CD4-positive, alpha-beta T cell treated with Interleukin-15 for 1 hour (primary cell): ENCODE measurements around the gene MLEC.

Experiments used
- DNase-seq: peaks from one replicate; pipeline ENCODE4 v3.0.0-alpha.2; 2020

Gene MLEC

DNA sequence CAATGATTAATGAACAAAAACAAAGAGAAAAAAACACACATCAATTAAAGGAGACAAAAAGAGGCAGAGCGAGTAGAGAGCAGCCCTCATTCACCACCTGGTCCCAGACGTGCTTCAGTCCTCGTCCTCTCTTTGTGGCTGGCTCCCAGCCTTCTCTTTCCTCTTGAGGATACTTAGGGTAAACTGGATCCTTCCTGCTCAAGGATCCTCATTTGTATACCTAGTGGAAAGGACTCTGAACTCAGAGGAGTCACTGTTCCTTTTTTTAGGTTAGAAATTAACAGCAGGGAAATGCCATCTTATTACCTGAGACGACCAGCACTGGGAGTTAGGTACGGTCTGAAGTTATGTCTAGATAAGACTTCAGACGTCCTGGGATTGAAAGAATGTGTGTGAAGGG is 9.7 kb downstream of the MLEC start:
- DNase-seq, result no peak

DNA sequence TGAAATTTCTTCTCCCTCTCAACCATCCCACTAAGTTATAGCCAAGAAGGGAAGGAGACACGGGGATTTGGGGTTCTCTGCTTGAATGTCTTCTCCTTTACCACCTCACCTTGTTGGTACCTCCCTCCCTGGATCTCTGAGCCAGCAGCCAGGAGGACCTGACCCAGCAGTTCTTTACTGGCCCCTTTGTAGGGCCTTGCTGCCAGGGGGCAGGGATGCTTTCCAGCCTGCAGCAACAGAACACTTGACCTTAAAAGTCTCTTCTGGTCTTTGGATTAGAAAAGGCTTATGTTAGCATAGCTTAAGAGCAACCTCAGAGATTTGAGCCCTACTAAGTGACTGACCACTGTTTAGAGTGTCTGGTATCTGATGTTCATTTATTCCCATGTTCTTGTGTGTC is 10.4 kb downstream of the MLEC start:
- DNase-seq, result no peak

DNA sequence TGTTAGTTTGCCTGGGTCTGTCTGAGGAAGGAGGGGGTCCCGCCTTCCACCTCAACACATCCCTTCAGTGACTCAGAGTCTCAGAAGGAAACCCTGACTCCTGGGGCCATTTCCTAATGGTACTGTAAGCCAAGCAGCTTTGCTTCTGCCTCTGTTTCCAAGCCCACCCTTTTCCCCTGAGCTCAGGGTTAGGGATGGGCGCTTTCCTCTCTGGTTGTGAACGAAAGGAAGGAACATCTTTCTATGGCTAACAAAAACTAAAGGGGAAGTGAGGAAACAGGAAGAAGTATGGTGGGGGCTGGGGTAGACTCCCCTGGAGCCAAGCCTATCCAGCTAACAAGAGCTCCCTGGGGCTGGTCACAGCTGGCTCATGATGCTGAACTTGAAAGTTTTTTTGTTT is 11.7 kb downstream of the MLEC start:
- DNase-seq, result no peak

DNA sequence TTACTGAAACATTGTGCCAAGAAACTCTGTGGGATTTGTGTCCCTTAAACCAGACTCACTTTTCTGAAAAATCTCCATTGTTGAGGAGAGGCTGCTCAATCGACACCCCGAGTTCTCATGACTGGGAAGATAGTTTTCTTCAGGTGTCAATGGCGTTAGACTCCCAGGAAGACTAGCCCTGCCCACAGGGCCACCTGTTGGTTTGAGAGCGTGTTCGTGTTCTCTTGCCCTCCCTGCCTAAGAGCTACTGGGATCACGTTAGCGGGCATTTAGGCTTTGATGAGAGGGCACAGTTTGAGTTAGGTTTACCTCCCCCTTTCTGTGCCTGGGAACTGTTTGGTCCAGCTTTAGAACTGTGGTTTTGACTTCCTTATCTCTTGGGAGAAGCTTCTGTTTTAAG is 12.6 kb downstream of the MLEC start:
- no peak for DNase-seq

DNA sequence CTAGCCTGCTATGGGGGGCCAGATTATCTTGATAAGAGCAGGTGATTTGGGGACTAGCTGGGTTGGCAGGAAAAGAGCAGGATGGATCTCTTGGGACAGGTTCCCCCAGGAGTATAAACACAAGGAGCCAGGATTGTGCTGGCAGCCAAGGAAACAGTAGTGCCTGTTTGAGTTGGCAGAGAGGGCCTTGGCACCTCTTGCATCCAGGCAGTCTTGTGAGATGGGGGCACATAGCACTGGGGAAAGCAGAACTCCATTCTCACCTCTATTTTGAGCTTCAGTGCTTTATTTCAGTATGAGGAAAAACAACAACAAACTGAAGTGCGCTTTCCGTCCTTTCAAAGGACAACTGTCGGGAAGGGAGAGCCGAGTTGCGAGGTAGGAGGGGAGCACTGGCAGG is 13.9 kb downstream of the MLEC start:
- DNase-seq, result no peak

DNA sequence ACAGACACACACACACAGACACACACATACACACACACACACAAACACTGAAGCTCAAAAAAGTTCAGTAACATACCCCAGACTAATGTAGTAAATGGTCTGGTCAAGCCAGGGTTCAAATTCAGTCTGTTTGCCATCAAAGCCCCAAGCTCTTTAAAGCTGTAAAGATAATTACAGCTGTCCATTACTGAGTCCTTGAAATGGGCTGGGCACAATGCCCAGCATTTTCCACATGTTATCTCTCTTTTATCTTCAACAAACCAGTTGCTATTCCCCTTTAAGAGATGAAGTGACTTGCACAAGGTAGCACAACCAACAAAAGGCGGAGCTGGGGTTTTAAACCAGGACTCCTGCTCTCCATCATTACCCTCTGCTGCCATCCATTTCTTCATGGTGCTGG is 15.7 kb downstream of the MLEC start:
- no peak for DNase-seq

DNA sequence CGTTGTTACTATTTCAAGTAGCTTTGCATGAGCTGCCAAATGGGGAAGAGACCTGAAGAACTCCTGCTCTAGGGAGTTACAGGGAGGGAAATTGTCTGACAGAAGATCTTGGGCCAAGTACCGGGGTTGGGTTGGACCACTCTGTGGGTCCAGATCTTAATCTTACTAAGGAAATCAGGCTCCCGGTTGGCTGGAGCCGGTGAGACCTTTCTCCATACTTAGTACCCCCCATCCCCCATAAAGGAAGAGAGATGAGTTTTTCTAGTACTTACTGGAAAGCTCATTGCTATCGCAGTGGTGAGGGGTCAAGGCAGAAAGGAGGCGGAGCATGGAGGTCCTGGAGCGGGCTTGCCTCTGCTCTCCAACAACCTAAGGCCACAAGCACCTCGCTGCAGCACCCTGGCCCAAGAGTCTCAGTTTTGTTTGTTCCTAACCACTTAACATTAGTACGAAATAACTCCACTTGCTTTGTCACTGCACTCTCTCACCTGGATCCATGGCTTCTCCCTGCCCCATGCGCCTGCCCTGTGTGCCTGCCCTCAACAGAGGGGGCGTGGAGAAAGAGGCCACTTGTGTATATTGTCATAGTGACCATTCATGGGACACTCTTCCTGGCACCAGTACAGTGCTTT is 16.5 kb downstream of the MLEC start:
- DNase-seq, result no peak

DNA sequence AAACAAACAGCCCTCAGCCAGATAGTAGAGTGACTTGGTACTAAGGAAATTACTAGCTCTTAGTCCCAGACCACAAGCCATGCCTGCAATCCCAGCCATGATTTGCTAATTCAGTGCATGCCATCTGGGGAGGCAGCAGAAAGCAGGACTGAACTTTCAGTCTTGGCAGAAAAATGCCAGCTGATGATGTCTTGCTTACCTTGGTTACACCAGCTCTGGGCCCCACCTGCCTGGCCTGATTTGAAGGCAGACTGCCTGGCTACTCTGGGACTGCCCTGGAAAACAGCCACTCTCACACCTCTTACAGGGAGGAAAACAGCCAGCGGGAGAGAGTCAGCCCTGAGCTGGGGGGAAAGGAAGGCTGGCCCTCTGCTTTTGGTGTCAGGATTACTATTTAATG is 18.7 kb downstream of the MLEC start:
- DNase-seq, result no peak

DNA sequence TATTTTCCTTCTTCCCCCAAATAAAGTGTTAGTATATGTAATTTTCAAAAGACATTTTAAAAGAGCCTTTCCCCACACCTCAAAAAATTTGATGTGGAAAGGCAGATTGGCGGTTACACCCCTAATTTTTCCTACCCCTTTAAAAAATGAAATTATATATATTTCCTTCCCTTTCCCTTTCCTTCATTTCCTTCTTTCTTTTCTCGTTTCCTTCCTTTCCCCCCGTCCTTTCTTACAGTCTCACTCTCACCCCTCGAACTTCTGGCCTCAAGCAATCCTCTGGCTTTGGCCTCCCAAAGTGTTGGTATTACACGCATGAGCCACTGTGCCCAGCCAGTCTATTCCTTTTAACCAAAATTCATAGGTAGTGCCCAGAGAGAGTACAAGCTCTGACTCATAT is 19.1 kb downstream of the MLEC start:
- DNase-seq, result no peak

DNA sequence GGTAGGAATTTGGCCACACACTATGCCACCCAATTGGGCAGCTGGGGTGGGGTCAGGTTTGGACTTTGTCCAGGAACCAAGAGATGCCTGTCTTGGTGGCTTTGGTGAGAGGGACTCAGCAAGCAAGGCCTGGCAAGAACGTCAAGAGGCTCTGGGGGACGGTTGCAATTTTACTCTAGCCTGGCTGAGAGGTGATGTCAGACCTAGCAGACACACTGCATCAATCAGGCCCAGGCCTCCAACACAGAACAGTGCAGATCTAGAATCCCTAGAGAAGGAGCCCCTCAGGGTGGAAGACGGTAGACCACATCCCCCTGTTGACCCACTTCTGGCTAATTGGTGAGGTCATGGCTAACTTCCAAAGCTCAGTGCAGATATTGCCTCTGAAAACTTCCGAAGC is 21.7 kb downstream of the MLEC start:
- DNase-seq, result no peak

DNA sequence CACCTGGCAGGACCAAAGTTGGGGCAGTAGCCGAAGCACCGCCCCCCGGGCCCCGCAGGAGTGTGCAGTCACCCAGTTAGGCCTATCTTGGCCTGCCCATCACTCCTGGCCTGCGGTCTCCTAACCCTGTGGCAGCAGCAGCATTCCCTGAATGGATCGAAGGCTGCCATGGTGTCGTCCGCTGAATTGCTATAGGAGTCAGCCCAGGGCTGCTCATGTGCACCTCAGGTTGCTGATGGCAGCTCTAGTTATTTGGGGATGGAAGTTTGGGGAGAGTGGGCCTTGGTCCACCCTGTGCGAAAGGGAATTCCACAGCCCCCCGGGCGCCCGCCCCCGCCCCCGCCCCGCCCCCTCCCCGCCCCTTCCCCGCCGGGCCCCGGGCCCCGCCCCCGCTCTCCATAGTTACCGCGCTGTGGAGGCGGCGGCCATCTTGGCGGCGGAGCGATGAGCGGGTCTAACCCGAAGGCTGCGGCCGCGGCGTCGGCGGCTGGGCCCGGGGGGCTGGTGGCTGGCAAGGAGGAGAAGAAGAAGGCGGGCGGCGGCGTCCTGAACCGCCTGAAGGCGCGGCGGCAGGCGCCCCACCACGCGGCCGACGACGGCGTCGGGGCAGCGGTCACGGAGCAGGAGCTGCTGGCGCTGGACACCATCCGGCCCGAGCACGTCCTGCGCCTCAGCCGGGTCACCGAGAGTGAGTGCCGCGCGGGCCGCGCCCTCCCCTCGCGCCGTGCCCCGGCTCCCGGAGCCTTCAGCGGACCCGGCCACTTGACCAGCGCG is 23.3 kb downstream of the MLEC start, which contains the start of gene UNC119B:
Gene UNC119B, plus strand, starts transcription at position 428 of the 774 bp plus-strand sequence. Its CDS starts 17 bp downstream, at position 445.
- peak; percentile 70 for DNase-seq

DNA sequence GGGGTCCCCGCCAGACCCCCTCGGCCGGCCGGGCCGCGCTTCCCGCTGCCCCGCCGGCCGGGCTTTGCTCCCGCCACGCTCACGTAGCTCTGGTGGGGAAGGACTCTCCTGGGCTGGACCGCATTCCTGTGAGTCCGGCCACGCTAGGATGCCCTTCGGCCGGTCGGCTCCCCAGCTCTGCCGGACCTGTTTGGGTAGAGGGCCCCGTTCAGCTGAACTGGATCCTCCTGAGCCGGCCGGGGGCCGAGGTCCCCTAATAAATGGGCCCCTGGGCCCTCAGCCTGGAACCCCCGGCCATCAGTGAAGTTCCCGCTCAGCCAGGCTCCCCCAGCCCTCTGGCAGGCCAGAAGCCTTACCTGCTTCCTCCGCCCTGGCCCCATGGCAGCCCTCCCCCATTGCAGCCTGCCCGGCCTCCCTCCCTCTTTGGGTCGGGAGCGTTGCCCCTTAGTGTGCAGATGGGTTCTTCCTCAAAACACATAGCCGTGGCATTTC is 23.9 kb downstream of the MLEC start:
- DNase-seq, result no peak

DNA sequence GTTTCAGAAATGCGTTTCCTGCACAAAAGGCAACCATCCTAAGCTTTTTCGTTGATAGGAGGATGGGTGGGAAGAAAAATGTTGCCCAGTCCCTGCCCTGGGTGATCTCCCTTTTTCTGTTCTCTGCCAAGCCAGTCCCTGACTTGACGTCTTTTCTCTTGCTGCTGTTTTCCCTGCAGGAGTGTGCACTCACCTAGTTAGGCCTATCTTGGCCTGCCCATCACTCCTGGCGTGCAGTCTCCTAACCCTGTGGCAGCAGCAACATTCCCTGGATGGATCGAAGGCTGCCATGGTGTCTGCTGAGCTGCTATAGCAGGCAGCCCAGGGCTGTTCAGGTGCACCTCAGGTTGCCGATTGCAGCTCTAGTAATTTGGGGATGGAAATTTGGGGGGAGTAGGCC is 24.5 kb downstream of the MLEC start:
- no peak for DNase-seq

DNA sequence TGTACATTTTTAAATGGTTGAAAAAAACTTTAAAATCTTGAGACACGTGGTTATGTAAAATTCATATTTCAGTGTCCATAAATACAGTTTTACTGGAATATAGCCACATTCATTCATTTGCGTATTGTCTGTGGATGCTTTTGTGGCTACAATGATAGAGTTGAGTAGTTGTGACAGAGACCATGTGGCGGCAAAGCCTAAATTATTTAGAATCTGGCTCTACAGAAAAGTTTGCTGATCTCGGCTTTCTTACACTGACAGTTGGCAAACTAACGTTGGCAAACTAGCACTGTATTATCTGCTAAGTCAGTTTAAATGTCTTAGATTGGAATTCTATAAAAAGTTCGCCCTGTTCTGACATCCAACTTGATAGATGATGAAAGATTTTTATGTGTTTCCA is 25.7 kb downstream of the MLEC start:
- DNase-seq, result no peak

DNA sequence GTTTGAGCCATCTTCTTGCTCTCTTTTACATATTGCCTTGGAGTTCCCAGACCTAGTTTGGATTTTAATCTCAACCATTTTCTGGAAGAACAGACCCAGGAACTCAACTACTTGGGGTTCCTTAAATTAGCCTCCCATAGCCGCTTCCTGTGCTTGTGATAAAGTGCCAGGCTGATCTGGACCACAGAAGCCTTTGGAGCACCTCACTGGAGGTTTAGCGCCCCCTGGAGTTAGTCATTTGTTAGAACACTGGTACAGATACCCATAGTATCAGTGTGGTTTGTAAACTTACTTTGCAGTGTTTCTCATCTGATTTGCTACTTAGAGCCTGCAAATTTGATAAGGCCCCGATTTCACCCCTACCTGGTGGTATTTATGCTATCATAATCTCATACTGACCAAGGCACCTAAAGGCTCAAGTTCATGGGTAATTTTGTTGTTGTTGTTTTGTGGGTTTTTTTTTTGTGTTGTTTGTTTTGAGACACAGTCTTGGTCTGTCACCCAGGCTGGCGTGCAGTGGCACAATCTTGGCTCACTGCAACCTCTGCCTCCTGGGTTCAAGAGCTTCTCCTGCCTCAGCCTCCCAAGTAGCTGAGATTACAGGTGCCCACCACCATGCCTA is 27.0 kb downstream of the MLEC start:
- peak; percentile 72 for DNase-seq

DNA sequence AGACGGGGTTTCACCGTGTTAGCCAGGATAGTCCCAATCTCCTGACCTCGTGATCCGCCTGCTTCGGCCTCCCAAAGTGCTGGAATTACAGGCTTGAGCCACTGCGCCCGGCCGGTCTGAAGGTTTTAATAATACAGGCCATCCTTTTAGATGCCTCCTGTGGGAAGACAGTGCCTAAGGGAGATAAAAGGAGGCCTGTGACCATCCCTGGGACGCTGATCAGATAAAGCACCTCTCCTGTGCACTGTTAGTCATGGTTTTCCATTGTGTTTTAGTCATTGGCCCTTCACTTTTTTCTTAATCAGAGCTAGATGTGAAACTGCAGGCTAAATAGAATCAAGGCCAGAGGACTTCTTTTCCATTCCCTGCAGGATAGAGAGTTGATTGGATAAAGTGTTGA is 31.1 kb downstream of the MLEC start:
- DNase-seq, result no peak

DNA sequence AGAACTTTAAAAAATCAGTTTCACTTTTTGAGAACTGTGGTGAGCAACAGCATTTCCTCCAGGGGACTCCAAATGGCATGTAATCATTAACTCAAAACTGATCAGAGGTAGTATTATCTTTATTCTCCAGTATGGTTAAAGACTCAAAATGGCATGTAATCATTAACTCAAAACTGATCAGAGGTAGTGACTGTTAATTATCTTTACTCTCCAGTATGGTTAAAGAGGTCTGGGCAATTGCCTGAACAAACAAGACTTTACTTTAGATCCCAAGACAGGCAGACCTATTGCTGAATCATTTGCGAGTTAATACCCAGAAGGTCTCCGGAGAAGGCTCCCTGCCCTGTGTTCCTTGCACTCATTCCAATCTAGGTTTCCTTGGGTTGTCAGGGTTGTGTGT is 32.1 kb downstream of the MLEC start:
- no peak for DNase-seq

DNA sequence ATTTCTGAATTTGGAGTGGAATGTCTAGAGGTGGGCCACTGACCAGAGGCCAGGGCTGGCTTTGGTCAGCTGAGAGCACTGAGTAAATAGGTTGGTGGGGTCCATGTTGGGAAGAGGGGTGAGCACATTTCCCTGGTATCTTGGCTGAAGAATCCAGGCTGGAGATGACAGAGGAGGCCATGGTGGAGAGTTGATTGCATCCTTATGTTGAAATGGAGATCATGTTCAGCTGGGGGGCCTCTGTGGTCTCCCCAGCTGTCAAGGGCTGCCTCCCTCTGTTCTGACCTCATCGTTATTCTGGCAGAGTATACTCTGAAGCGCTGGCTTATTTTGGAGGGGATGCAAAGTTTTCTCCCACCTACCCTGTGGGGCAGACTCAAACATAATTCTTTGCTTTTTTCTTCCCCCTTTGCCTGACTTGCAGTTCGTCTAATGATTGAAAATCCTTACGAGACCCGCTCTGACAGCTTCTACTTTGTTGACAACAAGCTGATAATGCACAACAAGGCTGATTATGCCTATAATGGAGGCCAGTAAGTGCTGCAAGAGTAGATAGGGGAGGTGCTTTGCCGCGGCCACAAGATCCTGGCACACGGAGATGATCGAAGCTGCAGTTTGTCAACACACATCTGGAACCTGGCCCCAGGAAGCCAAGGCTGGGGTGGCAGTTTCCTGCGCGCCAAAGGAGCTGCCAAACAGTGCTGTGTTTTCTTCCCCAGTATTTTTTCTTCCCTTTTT is 32.7 kb downstream of the MLEC start:
- DNase-seq, result no peak

DNA sequence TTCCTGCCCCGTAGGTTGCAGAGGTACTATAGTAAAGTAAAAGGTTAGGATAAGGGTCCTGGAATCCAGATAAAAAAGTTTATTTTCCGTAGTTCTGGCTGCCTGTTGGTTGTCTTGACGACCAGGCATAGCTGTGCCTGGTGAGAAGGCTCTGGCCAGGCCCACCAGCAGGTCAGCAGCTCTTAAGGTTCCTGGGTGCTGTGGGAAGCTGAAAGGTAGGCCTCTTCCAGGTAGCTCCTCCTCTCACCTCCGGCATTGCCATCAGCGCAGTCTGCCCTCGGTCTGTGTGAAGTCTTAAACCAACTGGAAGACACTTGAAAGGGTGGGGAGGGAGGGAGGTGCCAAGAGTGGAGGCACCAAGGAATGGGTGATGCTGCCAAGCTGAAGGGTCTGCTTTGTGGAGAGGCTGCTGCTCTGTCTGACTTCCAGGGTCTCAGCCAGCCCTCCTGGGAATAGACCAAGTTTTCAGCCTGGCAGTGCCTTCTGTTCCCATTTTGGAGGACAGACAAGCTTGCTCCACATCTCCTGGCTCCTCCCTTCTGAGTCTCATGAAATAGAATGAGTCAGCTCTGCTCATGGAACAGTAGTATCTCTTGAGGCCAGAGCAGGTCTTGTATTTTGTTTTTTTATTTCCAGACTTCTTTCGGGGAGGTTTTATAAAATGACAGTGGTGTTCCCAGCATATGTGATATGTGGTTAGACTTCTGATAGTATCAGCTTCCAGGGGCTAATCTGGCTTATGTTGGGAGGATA is 33.5 kb downstream of the MLEC start:
- no peak for DNase-seq

DNA sequence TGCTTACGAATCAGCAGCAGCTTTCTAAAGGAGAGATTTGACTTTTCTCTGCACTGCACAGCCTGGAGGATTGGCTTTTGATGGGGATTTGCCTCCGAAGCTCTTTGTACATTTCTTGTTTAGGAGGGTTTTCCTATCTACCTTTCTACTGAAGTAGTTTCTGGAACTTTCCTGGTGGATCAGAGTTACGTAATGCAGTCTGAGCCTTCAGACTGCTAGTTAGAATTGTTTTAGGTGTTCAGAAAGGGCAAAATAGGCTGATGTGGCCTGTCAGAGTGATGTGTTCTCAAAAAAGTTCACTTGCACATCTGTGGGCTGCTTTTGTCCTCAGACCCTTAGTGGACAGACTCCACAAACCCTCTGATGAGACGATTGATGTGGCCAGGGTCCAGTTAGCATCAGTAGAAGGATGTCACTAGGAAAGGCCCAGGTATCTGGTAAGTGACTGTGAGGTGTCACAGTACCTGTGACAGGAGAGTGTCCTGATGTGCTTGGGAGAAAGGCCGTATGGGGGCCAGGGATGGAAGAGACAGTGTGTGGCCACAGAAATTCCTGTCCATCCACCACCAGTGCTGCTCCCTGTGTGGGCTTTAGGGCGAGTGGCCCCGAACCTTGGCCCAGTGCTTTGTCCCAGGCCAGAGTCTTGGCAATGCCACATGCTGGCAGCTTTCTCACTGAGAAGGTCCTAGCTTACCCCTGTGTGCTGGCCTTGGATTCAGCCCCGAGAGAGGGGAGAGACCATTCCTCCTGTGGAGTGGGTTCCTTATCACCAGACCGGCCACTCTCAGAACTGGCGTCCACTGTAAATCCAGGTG is 34.2 kb downstream of the MLEC start:
- DNase-seq, result no peak

DNA sequence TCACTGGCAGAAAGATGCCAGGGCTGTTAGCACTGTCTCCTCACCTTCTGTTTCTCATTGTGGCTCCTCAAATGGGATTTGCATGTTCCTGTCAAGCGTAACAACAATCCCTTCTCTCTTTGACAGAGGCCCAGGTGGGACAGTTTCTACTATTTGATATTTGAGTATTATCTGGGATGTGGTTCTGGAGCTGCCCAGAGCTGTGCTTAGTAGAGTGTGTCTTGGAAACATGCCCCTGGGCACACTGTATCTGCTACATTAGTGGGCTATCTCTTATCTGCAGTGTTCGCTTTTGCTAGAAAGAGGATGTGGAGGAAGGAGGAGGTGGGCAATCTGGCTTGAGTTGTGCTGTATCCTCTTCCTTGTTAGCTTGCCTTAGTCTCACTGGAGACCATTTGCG is 34.9 kb downstream of the MLEC start:
- no peak for DNase-seq

DNA sequence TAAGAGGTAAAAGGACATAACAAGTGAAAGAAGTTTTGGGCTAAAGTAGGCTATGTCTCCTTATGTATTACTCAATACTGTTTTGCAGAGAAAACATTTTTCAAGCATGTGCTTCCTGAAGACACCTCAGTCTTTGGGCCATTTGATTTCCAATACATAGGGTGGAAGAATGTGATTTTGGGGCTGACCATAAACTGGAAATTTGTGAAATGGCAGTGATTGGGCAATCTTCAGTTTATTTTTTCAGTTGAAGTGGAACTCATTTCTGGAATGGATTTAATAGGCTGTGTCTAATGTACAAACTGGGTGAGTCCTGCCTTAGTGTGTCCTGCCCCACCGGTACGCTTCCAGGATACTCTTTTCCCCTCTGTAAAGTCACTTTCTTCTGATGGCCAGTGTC is 35.8 kb downstream of the MLEC start:
- no peak for DNase-seq
